GM13977 (cell line): Measurements from ENCODE around the gene AKAP13.
"Not testable (repeated sequence)": the region's sequence is repeated elsewhere in the genome, so short reads cannot be mapped to it uniquely, and the experiment has no call there.

Experiments
- DNase-seq: peaks from one replicate; pipeline ENCODE4 v3.0.0; 2012; ENCODE audit warnings: low spot score
- in situ Hi-C: fragments of 300-500 bp; cut with MboI; formaldehyde crosslinking; loops from one replicate; pipeline ENCODE4 v1.12.0; 2022; ENCODE audit warnings: low sequenced_read_pairs, low pct_unique_long_range_greater_than_20kb, mixed read lengths, inconsistent platforms; ENCODE audit not compliant: unreplicated experiment
- TF ChIP-seq, protein P1 (sequence below): IDR thresholded peaks from 2 replicates; pipeline ENCODE4 v1.5.1; 2012; ENCODE audit warnings: mild to moderate bottlenecking, control low read depth; ENCODE audit not compliant: insufficient read depth; ENCODE audit errors: extremely low read depth, missing control alignments

The AKAP13 gene

DNA sequence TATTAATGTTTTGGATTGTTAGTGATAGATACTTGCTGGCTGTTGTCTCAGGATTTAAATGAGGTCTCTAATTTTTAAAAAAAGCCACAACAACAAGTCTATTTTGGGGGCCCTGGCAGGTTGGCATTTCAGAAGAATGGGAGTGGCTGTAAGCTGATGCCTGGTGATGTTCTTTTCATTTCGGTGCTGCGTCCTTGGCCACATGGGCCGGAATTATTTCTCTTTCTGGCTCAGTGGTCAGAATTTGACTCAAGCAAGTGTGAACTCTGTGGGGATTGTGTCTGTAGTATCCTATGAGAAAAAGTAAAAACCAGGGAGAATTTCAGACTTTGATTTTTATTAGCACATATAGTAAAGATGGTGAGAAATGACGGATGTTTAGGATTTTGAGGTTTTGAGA lies 203.0 kb downstream of the AKAP13 start:
- TF ChIP-seq, protein P1, sequence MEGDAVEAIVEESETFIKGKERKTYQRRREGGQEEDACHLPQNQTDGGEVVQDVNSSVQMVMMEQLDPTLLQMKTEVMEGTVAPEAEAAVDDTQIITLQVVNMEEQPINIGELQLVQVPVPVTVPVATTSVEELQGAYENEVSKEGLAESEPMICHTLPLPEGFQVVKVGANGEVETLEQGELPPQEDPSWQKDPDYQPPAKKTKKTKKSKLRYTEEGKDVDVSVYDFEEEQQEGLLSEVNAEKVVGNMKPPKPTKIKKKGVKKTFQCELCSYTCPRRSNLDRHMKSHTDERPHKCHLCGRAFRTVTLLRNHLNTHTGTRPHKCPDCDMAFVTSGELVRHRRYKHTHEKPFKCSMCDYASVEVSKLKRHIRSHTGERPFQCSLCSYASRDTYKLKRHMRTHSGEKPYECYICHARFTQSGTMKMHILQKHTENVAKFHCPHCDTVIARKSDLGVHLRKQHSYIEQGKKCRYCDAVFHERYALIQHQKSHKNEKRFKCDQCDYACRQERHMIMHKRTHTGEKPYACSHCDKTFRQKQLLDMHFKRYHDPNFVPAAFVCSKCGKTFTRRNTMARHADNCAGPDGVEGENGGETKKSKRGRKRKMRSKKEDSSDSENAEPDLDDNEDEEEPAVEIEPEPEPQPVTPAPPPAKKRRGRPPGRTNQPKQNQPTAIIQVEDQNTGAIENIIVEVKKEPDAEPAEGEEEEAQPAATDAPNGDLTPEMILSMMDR: no peak
- no peak for DNase-seq
- in situ Hi-C loops: no loop called here

DNA sequence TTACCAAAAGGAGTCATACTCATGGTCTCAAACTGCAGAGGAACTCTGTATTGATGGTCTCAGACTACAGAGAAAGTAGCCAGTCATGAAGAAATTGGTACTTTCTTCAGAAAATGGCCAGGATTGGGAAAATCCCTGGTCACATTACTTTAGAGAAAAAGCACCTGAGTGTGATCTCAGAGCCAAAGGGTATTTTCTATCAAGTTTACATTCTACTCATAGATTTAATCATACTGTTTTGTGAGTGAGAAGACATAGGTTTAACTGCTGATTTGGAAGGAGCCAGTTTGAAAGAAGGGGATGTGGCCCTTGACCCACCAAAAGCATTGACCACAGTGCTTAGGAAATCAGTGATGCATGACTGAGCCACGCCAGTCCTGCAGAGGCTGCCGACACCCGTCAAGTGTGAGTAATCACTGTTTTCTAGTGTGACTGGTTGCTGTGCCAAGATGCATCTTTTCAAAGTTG lies 203.6 kb downstream of the AKAP13 start:
- DNase-seq: peak; percentile 48
- TF ChIP-seq, protein P1: no peak
- in situ Hi-C loops: no loop called here

DNA sequence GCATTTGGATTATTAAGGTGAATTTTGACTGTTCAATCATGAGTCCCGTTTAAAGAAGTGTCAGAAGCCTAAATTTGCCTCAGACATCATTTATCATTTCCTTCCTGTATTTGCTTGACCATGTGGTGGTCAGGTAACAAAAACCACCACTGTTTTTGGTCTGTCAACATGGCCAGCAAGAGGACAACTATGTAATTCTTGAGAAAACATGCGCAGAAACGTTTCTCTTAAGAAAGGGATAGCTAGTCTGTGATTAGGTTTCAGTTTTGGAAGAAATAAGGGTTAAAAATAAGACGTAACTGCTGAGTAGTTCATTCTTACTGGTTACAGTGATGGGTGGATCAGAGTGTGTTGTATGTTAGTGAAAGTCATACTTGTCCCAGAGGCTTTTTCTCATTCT lies 204.5 kb downstream of the AKAP13 start:
- in situ Hi-C loops: no loop called here
- TF ChIP-seq, protein P1: no peak
- peak; percentile 23 for DNase-seq

DNA sequence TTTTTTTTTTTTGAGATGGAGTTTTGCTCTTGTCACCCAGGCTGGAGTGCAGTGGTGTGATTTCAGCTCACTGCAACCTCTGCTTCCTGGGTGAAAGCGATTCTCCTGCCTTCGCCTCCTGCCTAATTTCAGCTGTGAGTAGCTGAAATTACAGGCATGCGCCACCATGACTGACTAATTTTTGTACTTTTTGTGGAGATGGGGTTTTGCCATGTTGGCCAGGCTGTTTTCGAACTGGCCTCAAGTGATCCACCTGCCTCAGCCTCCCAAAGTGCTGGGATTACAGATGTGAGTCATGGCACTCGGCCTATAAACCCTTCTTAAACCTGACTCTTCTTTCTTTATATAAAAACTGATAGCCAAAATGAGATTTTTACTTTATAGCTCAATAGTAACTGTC lies 205.8 kb downstream of the AKAP13 start:
- in situ Hi-C loops, DNase-seq: not testable (repeated sequence)

DNA sequence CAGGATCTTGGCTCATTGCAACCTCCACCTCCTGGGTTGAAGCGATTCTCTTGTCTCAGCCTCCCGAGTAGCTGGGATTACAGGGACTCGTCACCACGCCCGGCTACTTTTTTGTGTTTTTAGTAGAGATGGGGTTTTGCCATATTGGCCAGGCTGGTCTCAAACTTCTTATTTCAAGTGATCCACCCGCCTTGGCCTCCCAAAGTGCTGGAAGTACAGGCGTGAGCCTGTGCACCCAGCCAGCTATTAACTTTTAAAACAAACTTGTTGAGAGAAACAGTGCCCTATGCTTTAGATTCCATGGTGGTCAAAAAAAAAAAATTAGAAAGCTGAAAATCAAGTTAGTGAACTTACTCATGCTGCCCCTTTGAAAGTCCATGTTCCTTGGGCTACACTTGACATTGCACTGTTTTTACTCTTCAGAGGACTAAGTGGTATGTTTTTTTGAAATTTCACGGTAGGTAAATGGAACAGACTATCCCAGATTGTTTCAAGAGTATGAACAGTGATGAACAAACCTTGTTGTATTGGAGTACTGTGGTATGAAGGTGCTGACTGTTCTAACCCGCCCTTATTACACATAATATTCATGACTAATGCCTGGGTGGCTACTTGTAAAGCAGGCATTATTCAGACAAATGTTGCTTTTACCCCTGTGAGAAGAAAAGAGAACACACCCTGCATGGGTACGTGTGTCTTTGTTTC lies 207.5 kb downstream of the AKAP13 start:
- DNase-seq: no peak
- in situ Hi-C loops: no loop called here
- TF ChIP-seq, protein P1: no peak

DNA sequence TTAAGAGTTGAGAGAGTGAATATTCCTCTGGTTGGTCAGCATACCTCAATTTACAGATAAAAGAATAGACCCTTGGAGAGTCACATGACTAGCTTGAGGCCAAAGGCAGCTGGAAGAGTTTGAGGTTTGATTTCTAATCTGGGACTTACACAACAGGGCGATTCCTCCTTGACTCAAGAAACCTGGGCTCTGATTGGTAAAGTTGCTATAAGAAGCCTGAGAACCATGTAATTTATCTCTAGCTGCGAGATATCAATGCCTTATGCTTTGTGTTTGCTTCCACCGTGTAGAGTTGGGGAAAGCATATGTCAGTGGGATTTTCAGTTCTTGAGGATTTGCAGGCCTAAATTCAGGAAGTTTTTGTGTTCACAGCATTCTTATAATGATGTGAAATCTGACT lies 208.3 kb downstream of the AKAP13 start:
- TF ChIP-seq, protein P1: no peak
- no peak for DNase-seq
- in situ Hi-C loops: no loop called here

DNA sequence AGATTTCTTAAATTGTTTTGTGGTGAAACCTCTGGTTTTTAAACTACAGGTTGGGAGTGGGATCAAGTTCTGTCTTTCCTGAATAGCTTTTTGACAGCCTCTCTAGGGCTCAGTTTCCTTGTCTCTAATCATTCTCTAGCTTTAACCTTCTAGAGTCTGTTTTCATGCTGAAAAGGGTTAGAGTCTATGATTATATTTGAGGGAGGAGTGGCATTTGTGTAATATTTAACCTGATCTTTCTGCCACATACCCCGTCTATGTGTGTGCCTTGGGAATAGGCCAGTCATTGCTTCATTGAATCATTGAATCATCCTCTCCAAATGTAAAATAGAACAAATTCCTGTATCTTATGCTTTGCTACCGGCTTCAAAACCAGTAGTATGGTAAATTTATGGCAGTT lies 209.4 kb downstream of the AKAP13 start:
- DNase-seq: no peak
- TF ChIP-seq, protein P1: no peak
- in situ Hi-C loops: no loop called here
